HEK293 (cell line): ENCODE results near the gene SPEM1.

Experiments used
- CTCF ChIA-PET: fragments of 350-600 bp; formaldehyde crosslinking; extraction: SDS; loops from one replicate; lab custom pipeline; 2021; ENCODE audit warnings: antibody characterized with exemption; lab: Yijun Ruan, JAX
- POLR2A ChIA-PET: fragments of 300-600 bp; formaldehyde crosslinking; extraction: SDS; loops from one replicate; lab custom pipeline; 2020; ENCODE audit warnings: antibody characterized with exemption, inconsistent platforms; lab: Yijun Ruan, JAX
- H3K27ac ChIP-seq: fragments of 200-500 bp; sonication (Bioruptor generic); 2 replicates; pipeline ENCODE4 v1.5.1; 2014; ENCODE audit warnings: low read depth, low read length, control low read depth, inconsistent platforms; ENCODE audit errors: extremely low read depth
- H3K36me3 ChIP-seq, 2 experiments: fragments of 200-500 bp in 1 of 2; sonication (Bioruptor generic) in 1 of 2; 1 replicate in 1 of 2; 2 replicates in 1 of 2; pipeline ENCODE4 v1.5.1; 2014 to 2017; ENCODE audit warnings: inconsistent platforms in 2 of 2, low read length in 2 of 2; ENCODE audit not compliant: control insufficient read depth in 2 of 2, insufficient read depth in 1 of 2
- H3K4me1 ChIP-seq: fragments of 200-500 bp; sonication (Bioruptor generic); 2 replicates; pipeline ENCODE4 v1.5.1; 2014; ENCODE audit warnings: mild to moderate bottlenecking, low read length, inconsistent platforms; ENCODE audit not compliant: control insufficient read depth, insufficient read depth
- H3K4me3 ChIP-seq: 2 replicates; pipeline ENCODE4 v1.5.1; 2011; ENCODE audit warnings: low read depth, mild to moderate bottlenecking, control low read depth, low read length, moderate library complexity
- H3K9me3 ChIP-seq: fragments of 200-500 bp; sonication (Bioruptor generic); 2 replicates; pipeline ENCODE4 v1.5.1; 2014; ENCODE audit warnings: low read depth, low read length, inconsistent platforms; ENCODE audit not compliant: control insufficient read depth, insufficient read depth
- BCL11A ChIP-seq: fragments of 450-650 bp; formaldehyde crosslinking; IDR thresholded peaks from 2 replicates; pipeline ENCODE4 v1.5.1; 2016; ENCODE audit warnings: low read depth, missing biosample characterization, missing genetic modification characterization
- GLIS1 ChIP-seq: fragments of 450-650 bp; formaldehyde crosslinking; IDR thresholded peaks from 2 replicates; pipeline ENCODE4 v1.5.1; 2016; ENCODE audit warnings: missing biosample characterization, missing genetic modification characterization
- HOXA7 ChIP-seq: sonication (generic); formaldehyde crosslinking; IDR thresholded peaks from 2 replicates; pipeline ENCODE4 v1.8.1; 2022; ENCODE audit warnings: missing genetic modification reagents, borderline replicate concordance
- HOXC10 ChIP-seq: sonication (generic); formaldehyde crosslinking; IDR thresholded peaks from 2 replicates; pipeline ENCODE4 v1.8.1; 2023; ENCODE audit warnings: mild to moderate bottlenecking, missing genetic modification reagents
- IKZF3 ChIP-seq: fragments of 450-650 bp; IDR thresholded peaks from 2 replicates; pipeline ENCODE4 v1.5.0; 2018; ENCODE audit warnings: missing biosample characterization, mild to moderate bottlenecking, missing genetic modification characterization, moderate library complexity
- KLF1 ChIP-seq: fragments of 450-650 bp; formaldehyde crosslinking; IDR thresholded peaks from 2 replicates; pipeline ENCODE4 v1.5.1; 2016; ENCODE audit warnings: missing biosample characterization, missing genetic modification characterization
- KLF10 ChIP-seq: fragments of 450-650 bp; IDR thresholded peaks from 2 replicates; pipeline ENCODE4 v1.5.1; 2018; ENCODE audit warnings: missing biosample characterization, mild to moderate bottlenecking, missing genetic modification characterization
- PRDM6 ChIP-seq: fragments of 450-650 bp; formaldehyde crosslinking; IDR thresholded peaks from 2 replicates; pipeline ENCODE4 v1.5.1; 2017; ENCODE audit warnings: missing biosample characterization, missing genetic modification characterization
- SETDB1 ChIP-seq: IDR thresholded peaks from one replicate; pipeline ENCODE4 v1.6.1; 2017; ENCODE audit warnings: mild to moderate bottlenecking, low read length, moderate library complexity, mixed read lengths; ENCODE audit not compliant: insufficient read length
- SP2 ChIP-seq: fragments of 450-650 bp; formaldehyde crosslinking; IDR thresholded peaks from 2 replicates; pipeline ENCODE4 v1.5.1; 2016; ENCODE audit warnings: missing biosample characterization, missing genetic modification characterization
- SP3 ChIP-seq: fragments of 450-650 bp; formaldehyde crosslinking; IDR thresholded peaks from 2 replicates; pipeline ENCODE4 v1.5.1; 2016; ENCODE audit warnings: missing biosample characterization, missing genetic modification characterization
- ZBTB7A ChIP-seq: fragments of 450-650 bp; formaldehyde crosslinking; IDR thresholded peaks from 2 replicates; pipeline ENCODE4 v1.5.1; 2016; ENCODE audit warnings: low read depth, missing biosample characterization, missing genetic modification characterization
- ZFHX2 ChIP-seq: fragments of 450-650 bp; formaldehyde crosslinking; conservative IDR thresholded peaks from 2 replicates; pipeline ENCODE4 v1.5.1; 2016; ENCODE audit warnings: missing biosample characterization, missing genetic modification characterization
- ZNF114 ChIP-seq: fragments of 450-650 bp; formaldehyde crosslinking; IDR thresholded peaks from 2 replicates; pipeline ENCODE4 v1.5.0; 2017; ENCODE audit warnings: missing biosample characterization, missing genetic modification characterization
- ZNF133 ChIP-seq: fragments of 450-650 bp; formaldehyde crosslinking; IDR thresholded peaks from 2 replicates; pipeline ENCODE4 v1.5.1; 2016; ENCODE audit warnings: missing biosample characterization, missing genetic modification characterization
- ZNF169 ChIP-seq: fragments of 450-650 bp; formaldehyde crosslinking; IDR thresholded peaks from 2 replicates; pipeline ENCODE4 v1.5.1; 2016; ENCODE audit warnings: missing biosample characterization, missing genetic modification characterization
- ZNF19 ChIP-seq: fragments of 450-650 bp; formaldehyde crosslinking; IDR thresholded peaks from 2 replicates; pipeline ENCODE4; 2016; ENCODE audit warnings: missing biosample characterization, missing genetic modification characterization, low read depth
- ZNF202 ChIP-seq: fragments of 450-650 bp; formaldehyde crosslinking; IDR thresholded peaks from 2 replicates; pipeline ENCODE4 v1.5.1; 2016; ENCODE audit warnings: missing biosample characterization, missing genetic modification characterization, borderline replicate concordance
- ZNF366 ChIP-seq: fragments of 450-650 bp; formaldehyde crosslinking; conservative IDR thresholded peaks from 2 replicates; pipeline ENCODE4 v1.5.1; 2016; ENCODE audit warnings: missing biosample characterization, missing genetic modification characterization
- ZNF529 ChIP-seq: fragments of 450-650 bp; formaldehyde crosslinking; IDR thresholded peaks from 2 replicates; pipeline ENCODE4 v1.5.1; 2017; ENCODE audit warnings: missing genetic modification characterization, missing biosample characterization; ENCODE audit not compliant: insufficient replicate concordance
- ZNF600 ChIP-seq: fragments of 450-650 bp; formaldehyde crosslinking; IDR thresholded peaks from 2 replicates; pipeline ENCODE4 v1.5.1; 2016; ENCODE audit warnings: missing biosample characterization, missing genetic modification characterization
- ZNF660 ChIP-seq: fragments of 450-650 bp; IDR thresholded peaks from 2 replicates; pipeline ENCODE4 v1.5.1; 2018; ENCODE audit warnings: missing biosample characterization, mild to moderate bottlenecking, missing genetic modification characterization
- ZNF704 ChIP-seq: fragments of 450-650 bp; formaldehyde crosslinking; IDR thresholded peaks from 2 replicates; pipeline ENCODE4 v1.5.1; 2016; ENCODE audit warnings: missing biosample characterization, missing genetic modification characterization
- ZNF837 ChIP-seq: fragments of 450-650 bp; formaldehyde crosslinking; IDR thresholded peaks from 2 replicates; pipeline ENCODE4 v1.5.1; 2016; ENCODE audit warnings: missing biosample characterization, missing genetic modification characterization
- ZSCAN30 ChIP-seq: fragments of 450-650 bp; IDR thresholded peaks from 2 replicates; pipeline ENCODE4 v1.5.1; 2018; ENCODE audit warnings: missing biosample characterization, mild to moderate bottlenecking, missing genetic modification characterization, moderate library complexity
- TF ChIP-seq, protein P1 (sequence below): fragments of 450-650 bp; formaldehyde crosslinking; IDR thresholded peaks from 2 replicates; pipeline ENCODE4 v1.5.1; 2017; ENCODE audit warnings: missing biosample characterization, missing genetic modification characterization
- TF ChIP-seq, protein P2 (sequence below): fragments of 450-650 bp; formaldehyde crosslinking; IDR thresholded peaks from 2 replicates; pipeline ENCODE4 v1.5.1; 2016; ENCODE audit warnings: missing biosample characterization, missing genetic modification characterization

Gene SPEM1

GRCh38 chr17:7380321-7380720, 39.8 kb upstream of the SPEM1 start (continued):
- no peak for TF ChIP-seq ZFHX2 (tag by site-specific recombination)
- TF ChIP-seq, protein P1, sequence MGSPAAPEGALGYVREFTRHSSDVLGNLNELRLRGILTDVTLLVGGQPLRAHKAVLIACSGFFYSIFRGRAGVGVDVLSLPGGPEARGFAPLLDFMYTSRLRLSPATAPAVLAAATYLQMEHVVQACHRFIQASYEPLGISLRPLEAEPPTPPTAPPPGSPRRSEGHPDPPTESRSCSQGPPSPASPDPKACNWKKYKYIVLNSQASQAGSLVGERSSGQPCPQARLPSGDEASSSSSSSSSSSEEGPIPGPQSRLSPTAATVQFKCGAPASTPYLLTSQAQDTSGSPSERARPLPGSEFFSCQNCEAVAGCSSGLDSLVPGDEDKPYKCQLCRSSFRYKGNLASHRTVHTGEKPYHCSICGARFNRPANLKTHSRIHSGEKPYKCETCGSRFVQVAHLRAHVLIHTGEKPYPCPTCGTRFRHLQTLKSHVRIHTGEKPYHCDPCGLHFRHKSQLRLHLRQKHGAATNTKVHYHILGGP (tag by site-specific recombination) = no peak
- TF ChIP-seq SETDB1 = no peak
- TF ChIP-seq SP3 (tag by site-specific recombination) = no peak
- no peak for TF ChIP-seq ZNF169 (tag by site-specific recombination)
- no peak for TF ChIP-seq ZNF366 (tag by site-specific recombination)
- no peak for TF ChIP-seq PRDM6 (tag by site-specific recombination)
- no peak for TF ChIP-seq ZNF133 (tag by site-specific recombination)
- no peak for TF ChIP-seq ZNF202 (tag by site-specific recombination)

GRCh38 chr17:7380855-7381683, 39.1 kb upstream of the SPEM1 start, which contains the start of gene TNK1:
Gene TNK1, plus strand, starts transcription at chr17:7381089. Its CDS starts 1,838 bp downstream, at chr17:7382927.
- Histone ChIP-seq H3K4me3 (peak within 1 kb of the TSS; percentile 47), H3K9me3 (no peaks in the 10 kb centered on the region), H3K27ac (no peak within 1 kb of the TSS), H3K36me3 (no peaks in the 10 kb centered on the region), H3K4me1 (no peaks in the 10 kb centered on the region)
- CTCF ChIA-PET = interaction anchor here (0.7 to 1.3 kb wide), 4 partner anchors 18 to 180 kb away, joined by 3 to 5 read pairs (median 4); no protein-coding TSS in a partner anchor
- POLR2A ChIA-PET = interaction anchor here (0.8 to 1.3 kb wide), 2 partner anchors 23 kb away, joined by 3 to 9 read pairs; partner anchors contain the start of gene TMEM256
- TF ChIP-seq, protein P2, sequence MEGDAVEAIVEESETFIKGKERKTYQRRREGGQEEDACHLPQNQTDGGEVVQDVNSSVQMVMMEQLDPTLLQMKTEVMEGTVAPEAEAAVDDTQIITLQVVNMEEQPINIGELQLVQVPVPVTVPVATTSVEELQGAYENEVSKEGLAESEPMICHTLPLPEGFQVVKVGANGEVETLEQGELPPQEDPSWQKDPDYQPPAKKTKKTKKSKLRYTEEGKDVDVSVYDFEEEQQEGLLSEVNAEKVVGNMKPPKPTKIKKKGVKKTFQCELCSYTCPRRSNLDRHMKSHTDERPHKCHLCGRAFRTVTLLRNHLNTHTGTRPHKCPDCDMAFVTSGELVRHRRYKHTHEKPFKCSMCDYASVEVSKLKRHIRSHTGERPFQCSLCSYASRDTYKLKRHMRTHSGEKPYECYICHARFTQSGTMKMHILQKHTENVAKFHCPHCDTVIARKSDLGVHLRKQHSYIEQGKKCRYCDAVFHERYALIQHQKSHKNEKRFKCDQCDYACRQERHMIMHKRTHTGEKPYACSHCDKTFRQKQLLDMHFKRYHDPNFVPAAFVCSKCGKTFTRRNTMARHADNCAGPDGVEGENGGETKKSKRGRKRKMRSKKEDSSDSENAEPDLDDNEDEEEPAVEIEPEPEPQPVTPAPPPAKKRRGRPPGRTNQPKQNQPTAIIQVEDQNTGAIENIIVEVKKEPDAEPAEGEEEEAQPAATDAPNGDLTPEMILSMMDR = no peak
- no peak for TF ChIP-seq ZNF114 (tag by site-specific recombination)
- no peak for TF ChIP-seq BCL11A (tag by site-specific recombination)
- TF ChIP-seq ZNF660 = no peak
- TF ChIP-seq HOXC10 (CRISPR knock-in tag) = no peak
- TF ChIP-seq ZNF600 (tag by site-specific recombination) = no peak
- TF ChIP-seq ZNF704 (tag by site-specific recombination) = no peak
- TF ChIP-seq KLF1 (tag by site-specific recombination) = peak; percentile 48; the same call in 1 of the 2 replicates
- no peak for TF ChIP-seq IKZF3 (tag by site-specific recombination)
- TF ChIP-seq ZSCAN30 (tag by site-specific recombination) = peak; percentile 48; the same call in 1 of the 2 replicates
- no peak for TF ChIP-seq ZBTB7A
- no peak for TF ChIP-seq ZNF19 (tag by site-specific recombination)
- TF ChIP-seq SETDB1 = no peak
- no peak for TF ChIP-seq KLF10
- no peak for TF ChIP-seq ZNF529 (tag by site-specific recombination)
- TF ChIP-seq HOXA7 (CRISPR knock-in tag) = no peak
- peak; percentile 86 for TF ChIP-seq GLIS1 (tag by site-specific recombination)
- peak; percentile 54 for TF ChIP-seq SP2
- TF ChIP-seq ZNF837 = no peak
- no peak for TF ChIP-seq ZNF133 (tag by site-specific recombination)
